ENCODE data around the gene ERLEC1.

GRCh38 chr2:53826587-53827397 is 39.9 kb downstream of the ERLEC1 start:
- TF ChIP-seq CTCF (conservative IDR thresholded peaks at IDR 0.05 in 1 of 2, IDR thresholded peaks at IDR 0.05 in 1 of 2; ENCODE audit: extremely low read depth in 1 of 2, insufficient read depth in 1 of 2, low read depth in 1 of 2, low read length in 2 of 2) (no peak), EZH2 (IDR thresholded peaks at IDR 0.05; ENCODE audit: borderline replicate concordance, low read length) (no peak)

All from mammary epithelial cell (primary cell).